ENCODE data around the gene AFAP1L2. TPM values are rescaled to one million over a fixed set of nuclear protein-coding genes. Genes with fewer than 3 reads are reported as not detected.
"Not testable (repeated sequence)": the region's sequence is repeated elsewhere in the genome, so short reads cannot be mapped to it uniquely, and the experiment has no call there.

Gene AFAP1L2
- polyA plus RNA-seq, 6 donors from 2014 or later = 1.9 to 4.3 (median 3.3) TPM; not detected in 1

GRCh38 chr10:114359041-114359952 is 45.0 kb downstream of the AFAP1L2 start:
- Mint-ChIP-seq H3K9me3 (no peaks in the 10 kb centered on the region), H3K36me3 (no peaks in the 10 kb centered on the region), H3K4me1 (no peaks in the 10 kb centered on the region), H3K27me3 (peaks cover 0 to 12% (median 4%) of the 10 kb centered on the region in 3 donors), H3K4me3 (no peak overlapping the region), H3K27ac (no peak overlapping the region)
- DNase-seq (no peak), ATAC-seq (ENCODE audit: low read depth in 2 of 2) (no peak)

DNA sequence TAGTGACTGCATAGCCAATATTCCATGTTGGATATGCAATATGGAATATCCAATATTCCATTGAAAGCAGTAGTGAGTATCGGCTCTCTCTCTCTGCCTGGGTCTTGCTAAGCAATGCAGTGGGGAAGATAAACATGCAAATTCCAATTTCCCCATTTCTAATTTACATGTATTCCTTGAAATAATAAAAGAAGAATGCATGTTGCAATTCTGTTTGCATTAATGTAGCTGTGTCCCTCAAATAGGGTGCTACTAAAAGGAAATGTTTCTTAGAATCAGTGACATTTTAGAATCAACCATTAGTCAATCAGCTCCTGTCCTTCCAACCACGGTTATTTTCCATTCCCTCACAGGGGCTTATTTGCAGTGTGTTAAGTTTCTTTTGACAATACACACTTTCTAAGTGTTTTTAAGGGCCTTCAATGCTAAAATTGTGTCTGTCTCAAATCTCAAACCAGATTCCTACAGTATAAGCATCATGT is 46.7 kb downstream of the AFAP1L2 start:
- no peak for ATAC-seq (ENCODE audit: low read depth in 2 of 2)
- no peaks in the 10 kb centered on the region for H3K36me3 Mint-ChIP-seq
- H3K27ac Mint-ChIP-seq = no peak overlapping the region
- DNase-seq = no peak
- H3K9me3 Mint-ChIP-seq = no peaks in the 10 kb centered on the region
- H3K4me3 Mint-ChIP-seq = no peak overlapping the region
- H3K4me1 Mint-ChIP-seq = no peaks in the 10 kb centered on the region
- peaks cover 0 to 5% (median 0%) of the 10 kb centered on the region in 3 donors for H3K27me3 Mint-ChIP-seq

DNA sequence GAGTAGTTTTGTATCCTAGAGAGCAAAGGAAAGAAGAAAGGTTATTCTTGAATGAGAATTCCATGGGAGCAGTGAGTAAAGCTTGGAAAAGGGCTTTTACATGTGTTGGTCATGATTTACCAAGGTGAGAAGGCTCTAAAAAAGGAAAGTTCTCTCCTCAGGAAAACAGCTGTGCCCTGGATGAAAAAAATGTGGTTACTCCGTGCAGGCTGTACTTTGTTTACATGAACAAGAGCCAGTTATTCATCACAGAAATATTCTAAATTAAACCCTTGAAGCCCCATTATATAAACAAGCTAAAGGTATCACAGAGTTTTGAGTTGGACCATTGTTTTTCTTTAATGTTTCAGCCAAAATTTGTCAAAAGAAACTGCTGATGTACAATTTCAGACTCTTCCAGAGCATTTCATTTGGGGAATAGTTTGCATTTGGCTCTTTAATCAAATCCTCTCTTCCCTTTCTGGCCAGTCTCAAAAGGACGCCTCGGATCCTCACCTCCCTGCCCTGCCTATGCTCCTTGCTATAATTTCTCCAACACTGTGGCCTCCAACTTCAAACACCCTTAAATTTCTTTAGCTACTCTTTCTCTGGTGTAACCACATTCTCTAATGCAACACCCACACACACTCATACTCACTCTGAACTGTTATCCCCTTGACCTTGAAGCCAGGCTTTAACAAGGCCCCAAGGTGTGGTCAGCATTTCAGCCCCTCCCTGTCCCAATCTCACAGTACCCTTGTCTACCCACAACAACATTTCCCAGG is 47.4 kb downstream of the AFAP1L2 start:
- H3K27ac Mint-ChIP-seq = peak overlapping the region in 1 of 6 donors; percentile 36
- H3K27me3 Mint-ChIP-seq = peaks cover 0 to 2% (median 0%) of the 10 kb centered on the region in 3 donors
- no peaks in the 10 kb centered on the region for H3K4me1 Mint-ChIP-seq
- DNase-seq = no peak
- H3K4me3 Mint-ChIP-seq = no peak overlapping the region
- no peak for ATAC-seq (ENCODE audit: low read depth in 2 of 2)
- no peaks in the 10 kb centered on the region for H3K9me3 Mint-ChIP-seq
- no peaks in the 10 kb centered on the region for H3K36me3 Mint-ChIP-seq

- H3K4me3 Mint-ChIP-seq = no peak overlapping the region
- H3K27ac Mint-ChIP-seq = no peak overlapping the region
- no peaks in the 10 kb centered on the region for H3K36me3 Mint-ChIP-seq
- H3K27me3 Mint-ChIP-seq = no peaks in the 10 kb centered on the region
- ATAC-seq (ENCODE audit: low read depth in 2 of 2) (no peak), DNase-seq (no peak)
- H3K4me1 Mint-ChIP-seq = no peaks in the 10 kb centered on the region
- H3K9me3 Mint-ChIP-seq = no peaks in the 10 kb centered on the region
These were observed 48.2 kb downstream of the AFAP1L2 start for GRCh38 chr10:114356126-114356525.

- Mint-ChIP-seq H3K27me3 (no peaks in the 10 kb centered on the region), H3K4me1 (no peaks in the 10 kb centered on the region), H3K4me3 (no peak overlapping the region), H3K27ac (no peak overlapping the region), H3K9me3 (no peaks in the 10 kb centered on the region), H3K36me3 (no peaks in the 10 kb centered on the region)
- no peak for DNase-seq
- no peak for ATAC-seq (ENCODE audit: low read depth in 2 of 2)
These were observed 50.9 kb downstream of the AFAP1L2 start for GRCh38 chr10:114353383-114353782.

- Mint-ChIP-seq H3K27ac (no peak overlapping the region), H3K36me3 (no peaks in the 10 kb centered on the region), H3K27me3 (no peaks in the 10 kb centered on the region), H3K4me3 (no peak overlapping the region), H3K9me3 (no peaks in the 10 kb centered on the region), H3K4me1 (no peaks in the 10 kb centered on the region)
- DNase-seq (no peak), ATAC-seq (ENCODE audit: low read depth in 2 of 2) (no peak)
These were observed 51.5 kb downstream of the AFAP1L2 start for GRCh38 chr10:114352653-114353298.

GRCh38 chr10:114350751-114351150 is 53.6 kb downstream of the AFAP1L2 start:
- no peak for DNase-seq
- Mint-ChIP-seq H3K36me3 (no peaks in the 10 kb centered on the region), H3K27me3 (no peaks in the 10 kb centered on the region), H3K27ac (no peak overlapping the region), H3K4me1 (no peaks in the 10 kb centered on the region), H3K9me3 (no peaks in the 10 kb centered on the region), H3K4me3 (no peak overlapping the region)
- ATAC-seq (ENCODE audit: low read depth in 2 of 2) = no peak

DNA sequence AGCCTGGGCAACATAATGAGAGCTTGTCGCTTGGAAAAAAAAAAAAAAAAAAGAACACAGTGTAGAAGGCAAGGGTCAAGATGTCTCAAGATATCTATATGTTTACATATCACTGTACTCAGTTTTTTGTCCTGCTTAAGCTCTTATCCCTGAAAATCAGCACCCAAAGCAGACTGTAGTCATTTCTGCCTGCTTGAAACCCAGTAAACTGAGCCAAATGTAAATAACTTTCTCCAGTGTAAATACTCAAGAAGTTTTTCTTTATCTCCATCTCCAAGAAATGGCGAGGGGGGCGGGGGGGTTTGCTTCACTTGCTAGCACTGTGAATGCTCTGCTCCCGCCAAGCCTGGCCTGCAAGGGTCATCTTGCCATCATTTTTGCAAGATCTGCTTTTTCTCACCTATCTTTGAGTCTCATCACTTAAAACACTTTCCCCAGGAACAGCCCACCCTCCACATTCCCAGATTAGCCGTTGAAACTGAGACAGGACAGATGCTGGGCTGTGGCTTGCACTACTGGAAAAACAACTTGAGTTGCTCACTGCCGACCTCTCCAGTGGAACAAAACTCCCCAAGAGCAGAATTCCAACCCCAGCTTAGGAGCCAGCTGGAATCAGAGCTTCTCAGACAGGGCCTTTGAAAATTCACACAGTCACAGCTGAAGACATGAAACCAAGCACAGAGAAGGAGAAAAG is 54.6 kb downstream of the AFAP1L2 start:
- Mint-ChIP-seq H3K4me3 (no peak overlapping the region), H3K27me3 (no peaks in the 10 kb centered on the region), H3K4me1 (no peaks in the 10 kb centered on the region), H3K36me3 (no peaks in the 10 kb centered on the region), H3K9me3 (no peaks in the 10 kb centered on the region), H3K27ac (no peak overlapping the region)
- DNase-seq (no peak), ATAC-seq (ENCODE audit: low read depth in 2 of 2) (no peak)

DNA sequence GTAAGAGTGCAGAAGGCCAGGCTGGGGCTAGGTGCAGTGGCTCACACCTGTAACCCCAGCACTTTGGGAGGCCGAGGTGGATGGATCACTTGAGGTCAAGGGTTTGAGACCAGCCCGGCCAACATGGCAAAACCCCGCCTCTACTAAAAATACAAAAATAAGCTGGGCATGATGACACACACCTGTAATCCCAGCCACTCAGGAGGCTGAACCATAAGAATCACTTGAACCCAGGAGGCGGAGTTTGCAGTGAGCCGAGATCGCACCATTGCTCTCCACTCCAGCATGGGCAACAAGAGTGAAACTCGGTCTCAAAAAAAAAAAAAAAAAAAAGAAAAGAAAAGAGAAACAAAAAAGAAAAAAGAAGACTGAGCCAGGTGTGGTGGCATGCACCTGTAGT is 55.2 kb downstream of the AFAP1L2 start:
- not testable (repeated sequence) for H3K27me3 Mint-ChIP-seq; H3K4me1 Mint-ChIP-seq; DNase-seq; H3K4me3 Mint-ChIP-seq; H3K27ac Mint-ChIP-seq; ATAC-seq (ENCODE audit: low read depth in 2 of 2); H3K36me3 Mint-ChIP-seq; H3K9me3 Mint-ChIP-seq

GRCh38 chr10:114347791-114348190 is 56.5 kb downstream of the AFAP1L2 start:
- Mint-ChIP-seq H3K27ac (no peak overlapping the region), H3K4me3 (no peak overlapping the region), H3K36me3 (no peaks in the 10 kb centered on the region), H3K4me1 (no peaks in the 10 kb centered on the region), H3K9me3 (no peaks in the 10 kb centered on the region), H3K27me3 (no peaks in the 10 kb centered on the region)
- DNase-seq (no peak), ATAC-seq (ENCODE audit: low read depth in 2 of 2) (no peak)

GRCh38 chr10:114347241-114347640 is 57.1 kb downstream of the AFAP1L2 start:
- no peaks in the 10 kb centered on the region for H3K4me1 Mint-ChIP-seq
- H3K9me3 Mint-ChIP-seq = no peaks in the 10 kb centered on the region
- ATAC-seq (ENCODE audit: low read depth in 2 of 2) = no peak
- no peaks in the 10 kb centered on the region for H3K36me3 Mint-ChIP-seq
- H3K4me3 Mint-ChIP-seq = no peak overlapping the region
- no peaks in the 10 kb centered on the region for H3K27me3 Mint-ChIP-seq
- DNase-seq = no peak
- no peak overlapping the region for H3K27ac Mint-ChIP-seq

GRCh38 chr10:114346176-114347031 is 57.9 kb downstream of the AFAP1L2 start:
- H3K27ac Mint-ChIP-seq = no peak overlapping the region
- ATAC-seq (ENCODE audit: low read depth in 2 of 2) = no peak

More at GRCh38 chr10:114346176-114347031, 57.9 kb downstream of the AFAP1L2 start:
- no peaks in the 10 kb centered on the region for H3K27me3 Mint-ChIP-seq
- DNase-seq = no peak
- H3K4me3 Mint-ChIP-seq = no peak overlapping the region
- no peaks in the 10 kb centered on the region for H3K9me3 Mint-ChIP-seq
- no peaks in the 10 kb centered on the region for H3K4me1 Mint-ChIP-seq
- no peaks in the 10 kb centered on the region for H3K36me3 Mint-ChIP-seq
